Skeletal muscle satellite cell (primary cell): ENCODE measurements around the gene FAM240A. TPM values are rescaled to one million over a fixed set of nuclear protein-coding genes. Genes with fewer than 3 reads are reported as not detected.

Source experiments
- H3K27me3 ChIP-seq: 2 replicates; pipeline ENCODE4 v1.7.0; 2013; ENCODE audit warnings: low read length; ENCODE audit not compliant: control insufficient read depth, insufficient read depth
- H3K36me3 ChIP-seq: 2 replicates; pipeline ENCODE4 v1.7.0; 2013; ENCODE audit warnings: mild to moderate bottlenecking, control low read depth, low read length; ENCODE audit not compliant: insufficient read depth
- H3K4me1 ChIP-seq: 2 replicates; pipeline ENCODE4 v1.7.0; 2013; ENCODE audit warnings: low read length; ENCODE audit not compliant: control insufficient read depth, insufficient read depth
- H3K4me2 ChIP-seq: 2 replicates; pipeline ENCODE4 v1.7.0; 2013; ENCODE audit warnings: mild to moderate bottlenecking, low read length
- H3K4me3 ChIP-seq: 2 replicates; pipeline ENCODE4 v1.7.0; 2013; ENCODE audit warnings: low read length
- H3K9ac ChIP-seq: 2 replicates; pipeline ENCODE4 v1.7.0; 2013; ENCODE audit warnings: mild to moderate bottlenecking, low read depth, low read length, moderate library complexity
- H3K9me3 ChIP-seq: replicated peaks from 2 replicates; pipeline ENCODE4 v1.7.0; 2013; ENCODE audit warnings: mild to moderate bottlenecking, control low read depth, low read length
- small RNA-seq: library from RNA; depleted of rRNA; stranded (forward); fragments of <200 nt; gene quantifications from one replicate; pipeline ENCODE3, GENCODE V24; 2012

The FAM240A gene

DNA sequence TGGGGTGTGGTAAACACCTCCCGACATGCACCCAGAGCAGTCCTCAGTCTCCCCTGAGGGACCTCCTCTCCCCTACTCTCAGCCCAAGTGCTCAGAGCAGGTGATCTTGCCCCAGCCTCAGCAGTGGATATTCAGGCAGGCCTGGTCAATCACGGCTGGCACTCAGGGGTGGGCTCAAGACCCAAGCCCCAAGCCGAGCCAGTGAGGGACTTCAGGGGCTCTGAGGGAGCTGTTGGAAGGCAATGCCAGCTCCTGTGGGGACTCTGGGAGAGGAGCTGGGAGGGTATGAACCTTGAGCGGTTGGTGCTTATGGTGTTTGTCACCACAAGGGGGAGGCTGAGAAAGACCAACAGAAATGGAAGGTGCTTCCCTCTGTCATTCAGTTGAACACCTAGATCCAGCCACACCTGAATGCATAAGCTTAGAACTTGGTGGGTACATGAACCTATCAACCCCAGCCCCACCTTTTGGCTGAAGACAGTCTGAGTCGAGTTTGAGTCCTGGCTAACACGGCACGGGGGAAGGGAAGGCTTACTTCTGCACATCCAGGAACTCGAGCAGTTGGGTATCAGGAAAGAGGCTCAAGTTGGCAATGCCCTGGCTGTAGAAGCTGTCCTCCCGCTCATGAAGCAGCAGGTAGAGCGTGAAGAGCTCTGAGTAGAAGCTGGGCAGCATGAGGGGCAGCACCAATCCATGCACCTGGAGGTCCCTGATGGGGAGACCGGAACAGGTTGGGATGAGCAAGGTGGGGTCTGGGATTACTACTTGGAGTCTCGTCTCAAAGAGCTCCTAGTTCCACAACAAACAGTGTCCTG lies 61.9 kb downstream of the FAM240A start:
- Histone ChIP-seq H3K9me3 (no peaks in the 10 kb centered on the region), H3K4me1 (peaks cover 14% of the 10 kb centered on the region), H3K9ac (no peak overlapping the region), H3K4me2 (no peak overlapping the region), H3K27me3 (no peaks in the 10 kb centered on the region), H3K4me3 (no peak overlapping the region), H3K36me3 (no peaks in the 10 kb centered on the region)

DNA sequence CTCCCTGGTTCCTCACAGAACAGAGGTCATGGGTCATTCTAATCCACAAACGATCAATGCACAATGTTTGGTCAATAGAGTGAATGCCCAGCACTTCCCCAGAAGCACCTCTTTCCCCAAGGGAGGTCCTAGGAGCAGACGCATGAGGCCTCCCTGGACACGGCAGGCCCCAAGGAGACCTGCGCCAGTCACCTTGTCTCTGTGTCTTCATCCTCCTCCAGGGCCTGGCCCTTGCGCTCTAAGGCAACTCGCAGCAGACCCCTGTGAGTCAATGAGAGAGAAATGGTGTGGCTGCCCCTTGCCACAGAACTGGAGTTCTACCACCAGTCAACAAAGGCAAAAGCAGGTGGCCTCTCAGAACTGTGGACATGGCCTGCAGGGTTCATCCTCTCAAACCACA lies 63.1 kb downstream of the FAM240A start:
- no peaks in the 10 kb centered on the region for H3K9me3 ChIP-seq
- H3K27me3 ChIP-seq: peaks cover 6% of the 10 kb centered on the region
- H3K4me2 ChIP-seq: no peak overlapping the region
- no peak overlapping the region for H3K9ac ChIP-seq
- H3K4me1 ChIP-seq: peaks cover 14% of the 10 kb centered on the region
- H3K36me3 ChIP-seq: no peaks in the 10 kb centered on the region
- no peak overlapping the region for H3K4me3 ChIP-seq

Small RNA genes lying within 50 kb of the gene (small RNA-seq; reads per million reads assigned to genes)
- not detected for gene RF00591
